Body of pancreas (tissue), 4 donors: ENCODE measurements around the gene PIK3R5.

Experiments used
- POLR2A ChIP-seq, 3 donors: fragments of 450-650 bp; IDR thresholded peaks; one replicate each; pipeline ENCODE4 v1.6.1; 2016; ENCODE audit warnings: antibody characterized with exemption in 3 of 3, mild to moderate bottlenecking in 2 of 3
- TF ChIP-seq, protein P1 (sequence below), 7 experiments: fragments of 450-650 bp in 4 of 7; fragments of 200-600 bp in 3 of 7; sonication (generic) in 3 of 7; IDR thresholded peaks; one replicate each; pipeline ENCODE4 v1.5.1; 2016 to 2019; ENCODE audit warnings: antibody characterized with exemption in 7 of 7

DNA sequence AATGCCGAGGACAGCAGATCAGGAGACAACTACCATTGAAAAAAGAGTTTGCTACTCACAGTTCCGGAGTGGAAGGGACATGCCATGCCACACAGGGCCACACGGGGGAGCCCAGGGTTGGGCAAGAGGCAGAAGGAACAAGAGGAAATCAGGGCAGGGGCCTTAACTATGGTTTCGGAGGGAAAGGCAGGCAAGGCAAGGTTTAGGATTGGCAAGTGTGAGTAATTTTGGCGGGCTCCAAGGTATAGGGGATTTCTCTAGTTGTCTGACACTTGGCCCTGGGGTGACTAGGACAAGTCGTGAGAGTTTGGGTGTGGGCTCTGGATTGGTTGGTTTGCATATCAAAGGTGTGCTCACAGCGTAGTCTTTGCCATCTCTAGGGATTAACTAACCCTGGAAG, 28.8 kb upstream of the PIK3R5 start:
- TF ChIP-seq POLR2A (IDR thresholded peaks at IDR 0.05), result no peak
- TF ChIP-seq, protein P1, sequence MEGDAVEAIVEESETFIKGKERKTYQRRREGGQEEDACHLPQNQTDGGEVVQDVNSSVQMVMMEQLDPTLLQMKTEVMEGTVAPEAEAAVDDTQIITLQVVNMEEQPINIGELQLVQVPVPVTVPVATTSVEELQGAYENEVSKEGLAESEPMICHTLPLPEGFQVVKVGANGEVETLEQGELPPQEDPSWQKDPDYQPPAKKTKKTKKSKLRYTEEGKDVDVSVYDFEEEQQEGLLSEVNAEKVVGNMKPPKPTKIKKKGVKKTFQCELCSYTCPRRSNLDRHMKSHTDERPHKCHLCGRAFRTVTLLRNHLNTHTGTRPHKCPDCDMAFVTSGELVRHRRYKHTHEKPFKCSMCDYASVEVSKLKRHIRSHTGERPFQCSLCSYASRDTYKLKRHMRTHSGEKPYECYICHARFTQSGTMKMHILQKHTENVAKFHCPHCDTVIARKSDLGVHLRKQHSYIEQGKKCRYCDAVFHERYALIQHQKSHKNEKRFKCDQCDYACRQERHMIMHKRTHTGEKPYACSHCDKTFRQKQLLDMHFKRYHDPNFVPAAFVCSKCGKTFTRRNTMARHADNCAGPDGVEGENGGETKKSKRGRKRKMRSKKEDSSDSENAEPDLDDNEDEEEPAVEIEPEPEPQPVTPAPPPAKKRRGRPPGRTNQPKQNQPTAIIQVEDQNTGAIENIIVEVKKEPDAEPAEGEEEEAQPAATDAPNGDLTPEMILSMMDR (IDR thresholded peaks at IDR 0.05), result peak; percentile 33 to 69 (median 52)
